RPMI8226 (cell line): ENCODE data around the gene INPP4B.

ENCODE experiments used
- DNase-seq: peaks from one replicate; pipeline ENCODE4 v3.0.0-alpha.2; 2015

INPP4B gene

GRCh38 chr4:142567199-142567598 is 278.9 kb downstream of the INPP4B start:
- no peak for DNase-seq

DNA sequence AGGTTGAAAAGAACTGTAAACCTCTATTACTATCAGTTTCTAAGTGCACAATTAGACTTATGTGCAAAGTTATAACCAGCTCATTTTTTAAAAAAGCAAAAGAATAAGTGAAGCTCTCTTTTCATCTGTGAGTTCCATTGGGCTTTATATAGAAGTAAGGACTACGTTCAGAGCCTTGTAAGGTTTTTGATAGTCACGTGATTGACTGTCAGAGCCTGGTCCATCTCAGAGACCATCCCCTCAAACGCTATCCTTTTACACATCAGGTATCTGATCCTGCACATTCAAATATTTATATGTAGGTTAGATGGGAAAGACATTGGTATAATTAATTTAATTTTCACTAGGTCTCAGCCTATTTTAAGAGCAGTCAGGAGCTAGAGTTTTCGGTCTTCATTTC is 279.3 kb downstream of the INPP4B start:
- DNase-seq, result no peak

- no peak for DNase-seq
Measured at GRCh38 chr4:142566243-142566642, 279.9 kb downstream of the INPP4B start.

DNA sequence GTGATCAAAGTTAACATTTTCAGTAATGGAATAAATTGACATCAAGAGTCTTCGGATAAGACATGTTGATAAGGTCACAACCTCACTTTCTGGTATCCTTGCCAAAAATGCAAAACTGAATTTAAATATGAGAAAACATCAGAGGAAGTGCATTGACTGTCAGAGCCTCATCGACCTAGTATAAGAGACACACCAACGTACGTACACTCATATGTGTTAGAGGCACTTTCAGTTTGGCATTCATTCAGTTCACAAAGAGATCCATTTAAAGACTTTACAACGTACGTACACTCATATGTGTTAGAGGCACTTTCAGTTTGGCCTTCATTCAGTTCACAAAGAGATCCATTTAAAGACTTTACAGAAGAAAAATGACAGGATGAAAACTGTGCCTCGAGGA is 280.3 kb downstream of the INPP4B start:
- DNase-seq, result no peak

GRCh38 chr4:142563682-142564291 is 282.3 kb downstream of the INPP4B start:
- no peak for DNase-seq

GRCh38 chr4:142559986-142560385 is 286.1 kb downstream of the INPP4B start:
- no peak for DNase-seq

GRCh38 chr4:142558851-142559250 is 287.2 kb downstream of the INPP4B start:
- DNase-seq, result no peak

GRCh38 chr4:142557239-142557801 is 288.8 kb downstream of the INPP4B start:
- DNase-seq, result no peak

DNA sequence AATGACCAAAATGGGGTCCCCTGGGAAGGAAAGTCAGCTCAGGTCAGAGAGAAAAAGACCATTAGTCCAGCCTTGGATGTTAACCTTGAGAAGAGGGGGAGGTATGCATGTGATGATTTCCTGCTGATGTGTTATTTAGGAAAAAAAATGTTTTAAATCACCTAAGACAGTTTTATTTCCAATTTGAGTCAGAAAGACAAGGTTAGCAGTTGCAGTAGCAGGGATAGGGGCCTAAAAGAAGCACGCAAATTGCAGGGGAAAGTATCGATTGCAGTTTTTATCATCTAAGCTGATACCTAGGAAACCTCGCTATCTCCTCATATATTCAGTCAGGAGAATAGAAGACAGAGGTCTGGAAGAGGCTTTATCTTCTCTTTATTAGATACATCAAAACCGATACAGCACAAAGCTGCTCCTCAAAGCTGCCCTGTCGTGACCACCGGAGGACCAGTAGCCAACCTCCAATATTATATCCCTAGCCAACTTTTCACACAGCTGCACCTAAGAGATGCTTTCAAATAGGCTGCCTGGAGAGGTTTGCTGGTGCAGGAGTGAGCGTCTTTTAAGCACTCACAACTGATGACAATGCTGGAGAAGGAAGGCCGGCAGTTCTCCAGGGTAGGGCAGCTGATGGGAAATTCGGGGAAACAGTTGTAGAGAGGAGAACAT is 289.4 kb downstream of the INPP4B start:
- DNase-seq, result no peak

GRCh38 chr4:142556048-142556447 is 290.1 kb downstream of the INPP4B start:
- no peak for DNase-seq

DNA sequence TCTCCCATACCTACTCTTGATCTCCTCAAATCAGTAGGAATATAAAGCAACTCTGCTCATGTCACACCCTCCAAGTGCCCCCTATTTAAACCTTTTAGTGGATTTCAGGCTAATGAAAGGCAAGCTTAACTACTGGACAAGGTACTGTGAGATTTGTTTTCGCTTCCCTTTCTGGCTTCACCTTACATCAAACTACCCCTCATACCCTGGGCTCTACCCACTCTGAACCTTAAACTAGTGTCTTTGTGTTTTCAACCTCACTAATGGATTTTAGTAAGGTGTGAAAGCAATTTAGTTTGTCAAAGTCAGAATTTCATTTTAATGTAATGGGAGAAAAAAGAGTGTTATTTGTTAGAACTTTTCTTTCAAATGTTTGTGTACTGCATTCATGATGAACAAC is 291.7 kb downstream of the INPP4B start:
- no peak for DNase-seq

- DNase-seq, result no peak
Measured at GRCh38 chr4:142551517-142552305, 294.4 kb downstream of the INPP4B start.

GRCh38 chr4:142550965-142551364 is 295.1 kb downstream of the INPP4B start:
- DNase-seq, result no peak

DNA sequence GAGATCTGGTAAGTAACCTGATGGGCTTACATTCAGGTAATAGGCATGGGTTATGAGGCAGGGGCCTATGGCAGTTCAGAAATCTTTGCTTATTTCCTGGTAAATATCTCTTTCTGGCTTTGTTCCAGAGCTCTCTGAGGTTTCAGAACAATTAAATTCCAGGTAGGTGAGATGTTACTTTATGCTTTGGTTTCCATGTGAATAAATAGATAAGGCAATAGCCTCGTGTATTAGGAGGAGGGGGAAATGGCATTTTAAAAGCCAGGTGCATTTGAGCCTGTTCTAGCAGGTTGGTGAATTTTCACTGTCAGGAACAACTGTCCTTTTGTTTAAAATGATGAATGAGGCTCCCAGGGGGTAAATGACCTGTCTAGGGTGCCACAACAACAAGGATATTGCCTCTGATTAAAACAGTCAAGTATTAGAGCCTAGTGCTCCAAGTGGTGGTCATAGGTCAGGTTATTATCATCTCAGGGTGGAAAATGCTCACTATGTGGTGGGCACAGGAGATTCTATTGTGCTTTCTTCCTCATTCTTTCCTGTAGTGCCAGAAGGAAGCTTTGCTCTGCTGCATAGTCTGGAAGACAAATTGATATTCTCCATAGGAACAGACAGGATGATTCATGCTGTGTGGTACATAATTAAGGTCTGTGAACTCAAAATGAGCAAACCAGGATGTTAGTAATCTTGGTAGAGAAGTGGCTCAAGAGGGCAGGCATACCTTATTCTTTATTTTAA is 296.2 kb downstream of the INPP4B start:
- DNase-seq, result no peak

GRCh38 chr4:142549248-142549647 is 296.9 kb downstream of the INPP4B start:
- no peak for DNase-seq

DNA sequence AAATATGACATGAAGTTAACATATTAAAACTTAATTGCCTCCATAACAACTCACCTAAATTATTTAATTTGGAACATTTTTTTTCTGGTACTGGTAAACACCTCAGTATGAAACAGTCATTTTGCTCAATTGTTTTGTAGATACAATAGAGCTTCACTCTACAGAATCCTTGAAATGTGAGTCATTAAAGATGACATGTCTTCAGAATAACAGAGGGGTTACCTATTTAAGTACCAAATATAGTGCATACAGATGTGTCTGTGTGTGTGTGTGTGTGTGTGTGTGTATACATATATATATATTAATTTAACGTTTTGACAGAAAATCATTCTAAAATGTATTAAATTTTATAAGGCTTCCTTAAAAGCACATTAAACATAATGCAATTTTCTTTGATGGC is 297.6 kb downstream of the INPP4B start:
- no peak for DNase-seq

DNA sequence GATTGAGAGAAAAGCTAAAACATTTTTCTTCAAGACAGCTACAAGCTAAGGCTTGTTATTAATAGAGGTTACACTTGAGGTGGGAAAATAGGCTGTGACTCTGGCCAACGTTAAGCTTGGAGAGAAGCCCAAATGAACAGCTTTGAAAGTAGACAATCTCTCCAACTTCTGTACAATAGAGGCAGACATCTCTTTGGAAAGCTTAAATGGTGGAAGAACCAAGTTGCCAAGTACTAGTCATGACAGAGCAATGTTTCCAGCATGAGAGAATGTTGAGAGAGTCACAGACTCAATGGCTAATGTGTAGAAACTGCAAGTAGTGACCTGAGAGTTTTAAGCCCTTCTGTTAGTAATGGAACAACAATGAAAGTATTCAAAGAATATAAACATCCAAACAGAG is 298.1 kb downstream of the INPP4B start:
- no peak for DNase-seq

DNA sequence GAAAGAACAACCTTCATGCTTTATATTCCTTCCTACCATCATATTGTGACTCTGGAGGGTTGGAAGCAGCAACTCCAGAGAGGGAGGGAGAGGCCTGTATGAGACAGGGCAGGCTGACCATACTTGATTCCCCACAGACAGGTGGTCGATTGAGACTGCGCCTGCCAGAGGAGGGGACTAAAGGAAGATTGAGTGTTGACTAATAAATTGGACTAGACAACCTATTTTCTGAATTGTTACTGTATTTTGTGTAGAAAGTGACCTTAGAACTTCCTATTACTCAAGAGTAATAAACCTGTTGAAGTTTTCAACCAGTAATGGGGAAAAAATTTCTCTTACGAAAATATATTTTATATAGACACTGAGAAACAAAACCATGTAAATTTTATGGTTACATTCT is 301.5 kb downstream of the INPP4B start:
- no peak for DNase-seq

GRCh38 chr4:142544039-142544438 is 302.1 kb downstream of the INPP4B start:
- DNase-seq, result no peak

GRCh38 chr4:142540483-142540804 is 305.7 kb downstream of the INPP4B start:
- DNase-seq, result no peak

DNA sequence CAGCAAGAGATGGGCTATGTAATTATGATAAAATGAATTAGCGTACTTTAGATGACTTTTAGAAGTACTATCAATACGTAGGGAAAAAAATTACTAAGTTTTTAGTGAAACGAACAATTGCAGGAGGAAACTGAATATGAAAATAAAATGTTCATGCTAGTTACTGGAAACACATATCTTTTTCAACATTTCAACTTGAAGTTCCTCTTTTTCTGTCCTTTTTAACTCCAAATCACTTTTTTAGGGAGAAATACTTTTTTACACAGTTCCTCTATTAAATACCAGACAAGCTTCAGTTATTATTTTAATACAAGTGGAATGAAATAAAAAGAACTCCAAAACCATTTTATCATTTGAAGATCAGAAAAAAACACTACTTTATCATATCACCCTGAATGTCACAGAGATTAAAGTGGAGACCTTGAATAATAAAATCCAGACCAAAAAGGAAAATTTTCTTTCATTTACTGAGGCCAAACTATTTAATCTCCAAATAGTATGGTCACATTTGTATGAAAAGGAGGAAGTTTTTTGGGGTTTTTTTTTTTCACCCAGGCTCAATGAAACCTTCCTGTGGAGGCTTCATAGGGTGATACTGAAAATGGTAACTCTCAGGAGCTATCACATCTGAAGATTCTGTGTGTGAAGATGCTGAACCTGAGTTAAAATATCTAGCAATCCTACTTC is 306.2 kb downstream of the INPP4B start:
- no peak for DNase-seq

DNA sequence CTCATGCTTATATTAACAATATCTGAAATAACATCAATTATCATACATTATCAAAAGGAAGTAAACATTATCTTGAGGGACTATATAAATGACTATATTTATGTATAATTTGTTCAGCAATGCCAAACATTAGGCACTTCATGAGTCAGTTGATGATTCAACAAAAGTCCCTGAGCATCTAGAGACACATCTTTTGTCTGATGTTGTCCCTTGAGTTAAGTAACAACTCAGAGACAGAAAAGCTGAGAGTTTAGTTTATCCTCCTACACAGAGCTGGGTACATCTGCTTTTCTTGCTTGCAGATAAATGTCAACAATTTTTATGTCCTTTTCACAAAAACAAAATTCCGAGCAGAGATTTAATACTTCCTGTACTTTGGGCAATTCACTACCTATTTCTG is 311.1 kb downstream of the INPP4B start:
- no peak for DNase-seq

DNA sequence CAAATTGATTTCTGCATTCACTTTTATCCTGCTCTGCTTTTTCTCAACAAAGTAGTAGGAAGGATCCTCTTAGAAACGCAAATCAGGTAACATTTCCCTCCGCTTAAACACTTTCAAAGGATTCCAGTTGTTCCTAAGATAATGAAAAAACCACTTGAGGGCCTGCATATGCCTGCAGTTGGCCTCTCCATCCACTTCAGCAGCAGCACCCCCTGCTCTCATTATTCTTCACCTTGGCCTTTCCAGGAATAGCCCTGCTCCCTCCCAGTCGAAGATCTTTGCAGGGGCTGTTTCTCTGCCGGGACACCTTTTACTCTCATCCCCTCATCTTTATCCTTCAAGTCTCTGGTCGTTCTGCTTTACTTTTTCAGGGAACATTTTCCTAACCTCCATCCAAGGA is 314.0 kb downstream of the INPP4B start:
- no peak for DNase-seq
